Astrocyte of the spinal cord (primary cell): ENCODE measurements around the gene PIK3CA.
"Not testable (repeated sequence)": the region's sequence is repeated elsewhere in the genome, so short reads cannot be mapped to it uniquely, and the experiment has no call there.

ENCODE experiments used
- DNase-seq: peaks from one replicate; pipeline ENCODE4 v3.0.0; 2011; ENCODE audit warnings: low read depth, low spot score
- H3K4me3 ChIP-seq: 2 replicates; pipeline ENCODE4 v1.5.1; 2011; ENCODE audit warnings: low read depth, mild to moderate bottlenecking, low read length, moderate library complexity
- CTCF ChIP-seq: IDR thresholded peaks from 2 replicates; pipeline ENCODE4 v1.5.1; 2012; ENCODE audit warnings: low read depth, mild to moderate bottlenecking, low read length, inconsistent platforms
- in situ Hi-C: cut with HindIII; loops from 2 replicates; pipeline ENCODE4 v1.10.0; 2017; ENCODE audit warnings: low sequenced_read_pairs

PIK3CA gene

GRCh38 chr3:179196098-179196497 is 47.9 kb downstream of the PIK3CA start:
- H3K4me3 ChIP-seq: no peak overlapping the region
- in situ Hi-C loops: no loop called here
- TF ChIP-seq CTCF: no peak
- DNase-seq: peak; percentile 89

DNA sequence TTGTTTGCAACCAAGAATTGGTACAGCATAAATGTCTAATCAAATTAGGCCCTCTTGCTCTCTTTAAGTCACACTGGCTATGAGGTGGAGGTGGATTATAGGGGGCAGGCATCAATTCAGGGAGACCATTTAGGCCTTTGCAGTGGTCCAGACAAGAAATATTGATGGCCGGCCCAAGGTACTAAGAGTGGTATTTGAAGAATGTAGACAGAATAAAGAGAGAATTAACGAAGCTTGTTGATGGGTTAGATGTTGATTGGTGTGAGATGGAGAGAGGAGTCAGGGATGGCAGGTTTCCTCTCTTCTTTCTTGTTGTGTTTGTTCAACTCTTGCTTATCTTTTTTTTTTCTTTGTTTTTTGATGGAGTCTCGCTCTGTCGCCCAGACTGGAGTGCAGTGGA is 48.5 kb downstream of the PIK3CA start:
- TF ChIP-seq CTCF: no peak
- in situ Hi-C loops: no loop called here
- no peak for DNase-seq
- no peak overlapping the region for H3K4me3 ChIP-seq

GRCh38 chr3:179200790-179201189 is 52.6 kb downstream of the PIK3CA start:
- no peak for DNase-seq
- H3K4me3 ChIP-seq: no peak overlapping the region
- in situ Hi-C loops: no loop called here
- no peak for TF ChIP-seq CTCF

- DNase-seq, in situ Hi-C loops, H3K4me3 ChIP-seq: not testable (repeated sequence)
Measured at GRCh38 chr3:179215550-179215949, 67.4 kb downstream of the PIK3CA start.

DNA sequence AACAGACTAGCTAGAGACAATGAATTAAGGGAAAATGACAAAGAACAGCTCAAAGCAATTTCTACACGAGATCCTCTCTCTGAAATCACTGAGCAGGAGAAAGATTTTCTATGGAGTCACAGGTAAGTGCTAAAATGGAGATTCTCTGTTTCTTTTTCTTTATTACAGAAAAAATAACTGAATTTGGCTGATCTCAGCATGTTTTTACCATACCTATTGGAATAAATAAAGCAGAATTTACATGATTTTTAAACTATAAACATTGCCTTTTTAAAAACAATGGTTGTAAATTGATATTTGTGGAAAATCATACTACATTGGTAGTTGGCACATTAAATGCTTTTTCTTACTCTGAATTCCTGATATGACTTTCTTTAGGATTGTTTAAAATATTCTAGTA is 70.1 kb downstream of the PIK3CA start:
- in situ Hi-C loops, H3K4me3 ChIP-seq, DNase-seq: not testable (repeated sequence)

GRCh38 chr3:179223548-179223947 is 75.4 kb downstream of the PIK3CA start:
- TF ChIP-seq CTCF: no peak
- no peak for DNase-seq
- in situ Hi-C loops: no loop called here
- no peak overlapping the region for H3K4me3 ChIP-seq

DNA sequence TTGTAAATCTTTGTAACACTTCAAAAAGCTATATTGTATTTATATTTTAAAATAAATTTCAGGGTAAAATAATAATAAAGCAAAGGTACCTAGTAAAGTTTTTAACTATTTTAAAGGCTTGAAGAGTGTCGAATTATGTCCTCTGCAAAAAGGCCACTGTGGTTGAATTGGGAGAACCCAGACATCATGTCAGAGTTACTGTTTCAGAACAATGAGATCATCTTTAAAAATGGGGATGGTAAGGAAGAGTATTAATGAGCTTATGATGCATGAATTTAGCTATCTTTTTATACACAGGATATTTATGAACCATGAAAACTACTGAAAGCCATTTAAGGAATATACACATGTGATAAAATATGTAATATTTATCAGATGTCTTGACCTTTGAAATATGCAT is 76.4 kb downstream of the PIK3CA start:
- TF ChIP-seq CTCF: no peak
- no peak overlapping the region for H3K4me3 ChIP-seq
- no peak for DNase-seq
- in situ Hi-C loops: no loop called here

DNA sequence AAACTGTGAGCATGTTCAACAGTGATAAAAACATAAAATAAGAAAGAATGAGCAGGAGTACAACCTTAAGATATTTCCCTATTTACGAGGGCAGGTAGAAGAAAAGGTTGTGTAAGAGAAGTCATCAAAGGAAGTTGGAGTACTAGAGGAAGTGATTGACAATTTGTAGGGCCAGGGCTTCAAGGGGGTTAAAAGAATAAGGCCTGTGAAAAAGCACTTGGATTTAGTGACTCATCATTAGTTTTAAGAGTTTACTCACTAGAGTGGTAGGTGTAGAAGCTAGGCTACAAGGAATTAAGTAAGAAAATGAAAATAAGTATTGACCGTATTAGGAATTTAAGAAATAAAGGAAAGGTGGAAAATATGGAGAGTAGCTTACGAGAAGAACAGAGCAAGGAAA is 79.2 kb downstream of the PIK3CA start:
- peak; percentile 14 for DNase-seq
- in situ Hi-C loops: no loop called here

More for the DNA sequence above, 79.2 kb downstream of the PIK3CA start:
- no peak for TF ChIP-seq CTCF
- no peak overlapping the region for H3K4me3 ChIP-seq
